K562 (cell line): Measurements from ENCODE around the gene CKS2. TPM values are rescaled to one million over a fixed set of nuclear protein-coding genes. Genes with fewer than 3 reads are reported as not detected.
A peak's percentile ranks its signal among the peaks of the same experiment; 100 is the strongest.

Experiments
- ATF2 ChIP-seq: sonication (generic); formaldehyde crosslinking; IDR thresholded peaks from 2 replicates; pipeline ENCODE4 v1.8.1; 2022; ENCODE audit warnings: missing genetic modification reagents
- BCL6 ChIP-seq: fragments of 250-450 bp; sonication (Bioruptor Pico); IDR thresholded peaks from 2 replicates; pipeline ENCODE4 v1.4.0; 2020
- CBX5 ChIP-seq: IDR thresholded peaks from 2 replicates; pipeline ENCODE4 v1.6.1; 2014; ENCODE audit warnings: low read depth, borderline replicate concordance
- CCNT2 ChIP-seq: IDR thresholded peaks from 2 replicates; pipeline ENCODE4 v1.6.1; 2011; ENCODE audit warnings: borderline replicate concordance, low read depth, mild to moderate bottlenecking, moderate library complexity, mixed read lengths, low read length; ENCODE audit not compliant: insufficient read length; ENCODE audit errors: extremely low read depth
- GATAD2B ChIP-seq: fragments of 450-650 bp; IDR thresholded peaks from 2 replicates; pipeline ENCODE4 v1.6.1; 2017; ENCODE audit warnings: mild to moderate bottlenecking, borderline replicate concordance
- HMG20B ChIP-seq: fragments of 250-450 bp; sonication (Bioruptor Pico); IDR thresholded peaks from 2 replicates; pipeline ENCODE4 v1.5.0; 2021; ENCODE audit warnings: mild to moderate bottlenecking
- LCOR ChIP-seq: sonication (generic); formaldehyde crosslinking; IDR thresholded peaks from 2 replicates; pipeline ENCODE4 v1.8.0; 2022; ENCODE audit warnings: mild to moderate bottlenecking, missing genetic modification reagents
- MCM3 ChIP-seq: fragments of 450-650 bp; IDR thresholded peaks from 2 replicates; pipeline ENCODE4 v1.6.1; 2016
- PHF20 ChIP-seq: fragments of 450-650 bp; IDR thresholded peaks from 2 replicates; pipeline ENCODE4 v1.6.1; 2018; ENCODE audit not compliant: partially characterized antibody
- RB1 ChIP-seq: fragments of 450-650 bp; IDR thresholded peaks from 2 replicates; pipeline ENCODE4 v1.6.1; 2017; ENCODE audit warnings: low read depth, mild to moderate bottlenecking
- RFX1 ChIP-seq: fragments of 450-650 bp; IDR thresholded peaks from 2 replicates; pipeline ENCODE4 v1.6.1; 2016; ENCODE audit warnings: mild to moderate bottlenecking, moderate library complexity
- SRF ChIP-seq, 2 experiments: fragments of 250-450, 450-650 bp in 1 of 2; sonication (Bioruptor Pico) in 1 of 2; sonication (generic) in 1 of 2; formaldehyde crosslinking; IDR thresholded peaks; 2 replicates each; pipeline versions ENCODE4 v1.5.0 to v1.5.1; 2020 to 2022; ENCODE audit warnings: mild to moderate bottlenecking in 1 of 2, missing genetic modification reagents in 1 of 2
- SUPT5H ChIP-seq: fragments of 450-650 bp; IDR thresholded peaks from 2 replicates; pipeline ENCODE4 v1.6.1; 2016
- TOE1 ChIP-seq, 2 experiments: fragments of 450-650 bp in 1 of 2; sonication (generic) in 1 of 2; formaldehyde crosslinking in 1 of 2; IDR thresholded peaks; 2 replicates each; pipeline versions ENCODE4 v1.7.1 to v1.8.0; 2016 to 2022; ENCODE audit warnings: borderline replicate concordance in 2 of 2, mild to moderate bottlenecking in 2 of 2, antibody characterized with exemption in 1 of 2, inconsistent platforms in 1 of 2, low read depth in 1 of 2, missing genetic modification reagents in 1 of 2, moderate library complexity in 1 of 2
- VEZF1 ChIP-seq: fragments of 200-800 bp; sonication (Bioruptor generic); IDR thresholded peaks from 2 replicates; pipeline ENCODE4 v1.6.1; 2017; ENCODE audit warnings: missing genetic modification characterization, missing compliant biosample characterization
- ZNF143 ChIP-seq: sonication (generic); formaldehyde crosslinking; IDR thresholded peaks from 2 replicates; pipeline ENCODE4 v1.9.0; 2022; ENCODE audit warnings: mild to moderate bottlenecking, missing genetic modification reagents
- ZNF184 ChIP-seq: sonication (generic); formaldehyde crosslinking; IDR thresholded peaks from 2 replicates; pipeline ENCODE4 v1.5.0; 2020; ENCODE audit warnings: missing genetic modification reagents
- ZNF408 ChIP-seq: fragments of 250-450 bp; sonication (Bioruptor Pico); IDR thresholded peaks from 2 replicates; pipeline ENCODE4 v1.4.0; 2020; ENCODE audit warnings: low read depth, mild to moderate bottlenecking, moderate library complexity
- ZNF436 ChIP-seq: fragments of 250-450, 450-650 bp; sonication (Bioruptor Pico); formaldehyde crosslinking; IDR thresholded peaks from 2 replicates; pipeline ENCODE4 v1.7.0; 2020; ENCODE audit warnings: mild to moderate bottlenecking
- ZNF444 ChIP-seq: fragments of 250-450 bp; sonication (Bioruptor Pico); IDR thresholded peaks from 2 replicates; pipeline ENCODE4 v1.4.0; 2020; ENCODE audit warnings: mild to moderate bottlenecking, moderate library complexity
- ZNF592 ChIP-seq: fragments of 450-650 bp; IDR thresholded peaks from 2 replicates; pipeline ENCODE4 v1.6.1; 2017; ENCODE audit warnings: antibody characterized with exemption, mild to moderate bottlenecking
- polyA plus RNA-seq, 8 experiments: library from polyadenylated mRNA; depleted of rRNA in 4 of 8; stranded (reverse) in 5 of 8; unstranded in 3 of 8; fragments of >200 nt; fragmentation: Nextera tagmentation in 2 of 8; fragmentation: Illumina TruSeq in 1 of 8; extraction: Ambion mirVana in 2 of 8; extraction: Trizol in 1 of 8; gene quantifications; 2 replicates each; pipeline versions ENCODE4 v1.2.1 to v1.2.3, GENCODE V29; 2011 to 2014; ENCODE audit warnings: inconsistent platforms in 1 of 8, missing spikeins in 1 of 8
- total RNA-seq, 7 experiments: library from RNA; depleted of rRNA in 6 of 7; stranded (reverse); fragments of >200 nt in 6 of 7; fragmentation: Illumina TruSeq in 2 of 7; extraction: Trizol in 2 of 7; gene quantifications; 2 replicates each; pipeline versions ENCODE4 v1.2.1 to v1.2.3, GENCODE V29; 2011 to 2021; ENCODE audit warnings: low replicate concordance in 1 of 7

The CKS2 gene
- total and polyA plus RNA-seq, 9 of the 15 experiments (the other 6 are each of a cell fraction or from before 2014, with no cell fraction given): 123 to 941 (median 321) TPM

- peak; percentile 84 for TF ChIP-seq VEZF1 (CRISPR knock-in tag)
- peak; percentile 85 for TF ChIP-seq SUPT5H
- no peak for TF ChIP-seq GATAD2B
- no peak for TF ChIP-seq ZNF436
- TF ChIP-seq ZNF184 (CRISPR knock-in tag): no peak
- TF ChIP-seq ZNF143 (CRISPR knock-in tag): no peak
- no peak for TF ChIP-seq SRF (CRISPR knock-in tag; IDR thresholded peaks at IDR 0.05)
- TF ChIP-seq LCOR: no peak
- peak; percentile 12 for TF ChIP-seq CCNT2
- 0 out of 2 replicates have a peak, but pooled peaks have one; percentile 22 for TF ChIP-seq ZNF592
- no peak for TF ChIP-seq ATF2
- TF ChIP-seq TOE1 (IDR thresholded peaks at IDR 0.05; ENCODE audit: borderline replicate concordance): no peak
- no peak for TF ChIP-seq TOE1 (CRISPR knock-in tag; IDR thresholded peaks at IDR 0.05; ENCODE audit: borderline replicate concordance, low read depth)
- TF ChIP-seq ZNF408: no peak
- TF ChIP-seq RFX1: no peak
- TF ChIP-seq BCL6 (CRISPR knock-in tag): no peak
- TF ChIP-seq CBX5: no peak
- TF ChIP-seq HMG20B: no peak
- TF ChIP-seq PHF20: no peak
- TF ChIP-seq ZNF444 (CRISPR knock-in tag): no peak
- TF ChIP-seq MCM3: no peak
- TF ChIP-seq RB1: no peak
These were observed 1.2 kb upstream of the CKS2 start (continued) for GRCh38 chr9:89309608-89310474.
